Right lobe of liver (tissue), 6 donors: ENCODE measurements around the gene FYCO1. TPM values are rescaled to one million over a fixed set of nuclear protein-coding genes. Genes with fewer than 3 reads are reported as not detected.

ENCODE experiments used
- ATAC-seq, 4 donors: fragments of 200-7000 bp; cut with Tn5 transposase; one replicate each; pipeline ENCODE4 v1.9.1; 2020; ENCODE audit warnings: mild to moderate bottlenecking in 4 of 4, moderate library complexity in 4 of 4
- DNase-seq, 3 donors: peaks; one replicate each; pipeline ENCODE4 v3.0.0-alpha.2; 2020
- H3K27ac ChIP-seq, 3 donors: fragments of 200-600 bp; one replicate each; pipeline ENCODE4 v1.8.0; 2022
- H3K27me3 ChIP-seq, 2 donors: fragments of 200-600 bp; one replicate each; pipeline ENCODE4 v1.8.0; 2022
- H3K36me3 ChIP-seq, 4 donors: fragments of 200-600 bp; sonication (generic) in 1 of 4; one replicate each; pipeline versions ENCODE4 v1.5.1 to v1.8.0; 2017 to 2022; ENCODE audit warnings: control low read depth in 1 of 4
- H3K4me1 ChIP-seq, 4 donors: fragments of 200-600 bp; sonication (generic) in 1 of 4; one replicate each; pipeline versions ENCODE4 v1.5.1 to v1.8.0; 2017 to 2022; ENCODE audit warnings: control low read depth in 1 of 4
- H3K4me3 ChIP-seq, 3 donors: fragments of 200-600 bp; one replicate each; pipeline ENCODE4 v1.8.0; 2022
- H3K9me3 ChIP-seq, 4 donors: fragments of 200-600 bp; sonication (generic) in 1 of 4; one replicate each; pipeline versions ENCODE4 v1.5.1 to v1.8.0; 2017 to 2022; ENCODE audit warnings: control low read depth in 1 of 4
- CTCF ChIP-seq, 4 donors: fragments of 200-600 bp in 3 of 4; fragments of 450-650 bp in 1 of 4; IDR thresholded peaks; one replicate each; pipeline versions ENCODE4 v1.5.1 to v1.8.0; 2016 to 2022; ENCODE audit warnings: antibody characterized with exemption in 4 of 4, mild to moderate bottlenecking in 2 of 4
- POLR2A ChIP-seq: fragments of 450-650 bp; IDR thresholded peaks from one replicate; pipeline ENCODE4 v1.6.1; 2017; ENCODE audit warnings: antibody characterized with exemption, mild to moderate bottlenecking
- WGBS: methylation state at CpG from one replicate; pipeline ENCODE4 v1.1.6; 2018; ENCODE audit warnings: low coverage, low lambda C conversion rate; ENCODE audit not compliant: insufficient coverage; ENCODE audit errors: missing lambda C conversion rate; 5-methylcytosine and 5-hydroxymethylcytosine counted together
- intact Hi-C, 2 donors: fragments of 100-400 bp; cut with DNase I; formaldehyde crosslinking; loops; one replicate each; pipeline versions ENCODE4 v1.11.2 to v1.14.1; 2022
- total RNA-seq, 6 experiments: library from RNA; depleted of rRNA in 2 of 6; stranded (reverse); fragments of >200 nt in 2 of 6; fragmentation: NEBNext Ultra II Directional in 3 of 6; extraction: Animal tissue kit (Norgen Biotek cat#: 25700) in 3 of 6; gene quantifications; one replicate each; pipeline versions ENCODE4 v1.1.0 to v1.2.4, GENCODE V29; 2016 to 2023
- donor health status: DM: no; HTN: yes; CAD: no.
- donor health status: DM: no; HTN: no; CAD: no.
- donor health status: DM: no; HTN: no; CAD: no.
- donor health status: DM: no; HTN: yes; CAD: no.
- donor health status: DM: no; HTN: yes; CAD: no.

FYCO1 gene
- total RNA-seq, 6 experiments from 2014 or later, result 16.0 to 22.0 (median 21.0) TPM

- 94% methylated on average over 3 of the region's 16 CpGs for WGBS
- no peak overlapping the region for H3K4me3 ChIP-seq
- intact Hi-C loops, result no loop called here
- no peak for DNase-seq
- H3K27ac ChIP-seq, result no peak overlapping the region
- peaks cover 5 to 78% (median 31%) of the 10 kb centered on the region in 4 donors for H3K36me3 ChIP-seq
- H3K27me3 ChIP-seq, result no peaks in the 10 kb centered on the region
- no peaks in the 10 kb centered on the region for H3K4me1 ChIP-seq
- TF ChIP-seq POLR2A, result no peak
- no peak for TF ChIP-seq CTCF (IDR thresholded peaks at IDR 0.05)
- ATAC-seq, result no peak
- H3K9me3 ChIP-seq, result no peaks in the 10 kb centered on the region
Measured at GRCh38 chr3:45966950-45967640, 28.5 kb downstream of the FYCO1 start.

GRCh38 chr3:45966371-45966791, 29.2 kb downstream of the FYCO1 start:
- Histone ChIP-seq H3K4me3 (no peak overlapping the region), H3K27ac (no peak overlapping the region), H3K9me3 (no peaks in the 10 kb centered on the region), H3K36me3 (peaks cover 5 to 85% (median 31%) of the 10 kb centered on the region in 4 donors), H3K27me3 (no peaks in the 10 kb centered on the region), H3K4me1 (no peaks in the 10 kb centered on the region)
- no CpG with 5 or more reads among the region's 17 CpGs for WGBS
- no peak for TF ChIP-seq POLR2A
- ATAC-seq, result no peak
- DNase-seq, result no peak
- intact Hi-C loops, result no loop called here

GRCh38 chr3:45965653-45966052, 30.0 kb downstream of the FYCO1 start:
- H3K36me3 ChIP-seq, result peaks cover 5 to 91% (median 31%) of the 10 kb centered on the region in 4 donors
- no peak overlapping the region for H3K27ac ChIP-seq
- no peak overlapping the region for H3K4me3 ChIP-seq
- ATAC-seq, result peak in 1 of 4 donors; percentile 11
- no peaks in the 10 kb centered on the region for H3K9me3 ChIP-seq
- DNase-seq, result no peak
- H3K27me3 ChIP-seq, result no peaks in the 10 kb centered on the region
- no peak for TF ChIP-seq POLR2A
- TF ChIP-seq CTCF (IDR thresholded peaks at IDR 0.05), result no peak
- no peaks in the 10 kb centered on the region for H3K4me1 ChIP-seq
- intact Hi-C loops, result no loop called here
- no CpG with 5 or more reads among the region's 4 CpGs for WGBS

GRCh38 chr3:45965253-45965652, 30.4 kb downstream of the FYCO1 start:
- Histone ChIP-seq H3K27me3 (no peaks in the 10 kb centered on the region), H3K9me3 (no peaks in the 10 kb centered on the region), H3K4me1 (no peaks in the 10 kb centered on the region), H3K27ac (no peak overlapping the region), H3K36me3 (peaks cover 5 to 94% (median 31%) of the 10 kb centered on the region in 4 donors), H3K4me3 (no peak overlapping the region)
- TF ChIP-seq POLR2A (no peak), CTCF (IDR thresholded peaks at IDR 0.05) (no peak)
- 79% methylated on average over 2 of the region's 4 CpGs for WGBS
- intact Hi-C loops, result no loop called here
- no peak for ATAC-seq
- DNase-seq, result no peak

GRCh38 chr3:45964139-45964538, 31.5 kb downstream of the FYCO1 start:
- DNase-seq (no peak), ATAC-seq (no peak)
- H3K27ac ChIP-seq, result no peak overlapping the region
- H3K4me1 ChIP-seq, result no peaks in the 10 kb centered on the region
- H3K36me3 ChIP-seq, result peaks cover 7 to 96% (median 29%) of the 10 kb centered on the region in 4 donors
- no peaks in the 10 kb centered on the region for H3K9me3 ChIP-seq
- intact Hi-C loops, result no loop called here
- H3K4me3 ChIP-seq, result no peak overlapping the region
- no peak for TF ChIP-seq POLR2A
- TF ChIP-seq CTCF (IDR thresholded peaks at IDR 0.05), result no peak
- no peaks in the 10 kb centered on the region for H3K27me3 ChIP-seq
- 66% methylated on average over 6 of the region's 8 CpGs for WGBS
